Osteocyte (in vitro differentiated cells): ENCODE results near the gene ZNF554. TPM values are rescaled to one million over a fixed set of nuclear protein-coding genes. Genes with fewer than 3 reads are reported as not detected.
A peak's percentile ranks its signal among the peaks of the same experiment; 100 is the strongest.

Source experiments
- DNase-seq: peaks from one replicate; pipeline ENCODE4 v3.0.0; 2021; ENCODE audit warnings: mixed read lengths; ENCODE audit not compliant: unreplicated experiment; ENCODE audit errors: extremely low spot score
- H3K27ac Mint-ChIP-seq: one replicate; pipeline ENCODE4 v1.8.0; 2021; ENCODE audit warnings: mild to moderate bottlenecking, mixed read lengths; ENCODE audit not compliant: unreplicated experiment
- H3K27me3 Mint-ChIP-seq: one replicate; pipeline ENCODE4 v1.8.0; 2021; ENCODE audit warnings: mixed read lengths; ENCODE audit not compliant: unreplicated experiment
- H3K36me3 Mint-ChIP-seq: one replicate; pipeline ENCODE4 v1.8.0; 2021; ENCODE audit warnings: mixed read lengths; ENCODE audit not compliant: unreplicated experiment
- H3K4me1 Mint-ChIP-seq: one replicate; pipeline ENCODE4 v1.8.0; 2021; ENCODE audit warnings: mixed read lengths; ENCODE audit not compliant: unreplicated experiment
- H3K4me3 Mint-ChIP-seq: one replicate; pipeline ENCODE4 v1.8.0; 2021; ENCODE audit warnings: mild to moderate bottlenecking, moderate library complexity, mixed read lengths; ENCODE audit not compliant: unreplicated experiment
- H3K9me3 Mint-ChIP-seq: one replicate; pipeline ENCODE4 v1.8.0; 2021; ENCODE audit warnings: mixed read lengths; ENCODE audit not compliant: unreplicated experiment
- total RNA-seq: library from RNA; stranded (reverse); gene quantifications from 2 replicates; pipeline ENCODE4 v1.2.1, GENCODE V29; 2021
- TF ChIP-seq, protein P1 (sequence below): fragments of 200-600 bp; sonication (generic); IDR thresholded peaks from 2 replicates; pipeline ENCODE4 v1.5.0; 2021; ENCODE audit warnings: antibody characterized with exemption, mild to moderate bottlenecking, moderate library complexity

ZNF554 gene
- total RNA-seq, 1 donor from 2014 or later = 7.4 TPM

DNA sequence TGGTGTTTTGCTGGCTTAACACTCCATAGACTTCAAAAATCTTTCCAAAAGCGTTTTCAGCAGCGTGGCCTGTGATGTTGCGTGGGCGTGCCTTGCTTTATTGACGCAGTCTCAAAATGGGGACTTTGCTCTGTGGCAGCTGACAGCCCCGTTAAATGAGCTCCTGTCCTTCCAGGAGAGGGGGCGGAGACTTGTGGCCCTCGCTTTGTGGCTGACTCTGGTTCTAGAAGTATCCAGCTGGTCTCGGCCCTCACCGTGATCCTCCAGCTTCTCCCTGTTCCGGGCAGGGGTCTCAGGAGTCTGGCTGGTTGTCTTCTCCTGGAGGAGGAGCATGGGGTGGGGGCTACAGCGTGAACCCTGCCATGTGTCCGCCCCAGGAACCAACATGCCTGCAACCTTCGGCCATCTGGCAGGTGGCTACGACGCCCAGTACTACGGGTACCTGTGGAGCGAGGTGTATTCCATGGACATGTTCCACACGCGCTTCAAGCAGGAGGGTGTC lies 8.4 kb upstream of the ZNF554 start:
- no peaks in the 10 kb centered on the region for H3K4me1 Mint-ChIP-seq
- no peak overlapping the region for H3K27ac Mint-ChIP-seq
- no peaks in the 10 kb centered on the region for H3K9me3 Mint-ChIP-seq
- no peak for DNase-seq
- peaks cover 3% of the 10 kb centered on the region for H3K36me3 Mint-ChIP-seq
- H3K4me3 Mint-ChIP-seq = no peak overlapping the region
- H3K27me3 Mint-ChIP-seq = no peaks in the 10 kb centered on the region
- TF ChIP-seq, protein P1, sequence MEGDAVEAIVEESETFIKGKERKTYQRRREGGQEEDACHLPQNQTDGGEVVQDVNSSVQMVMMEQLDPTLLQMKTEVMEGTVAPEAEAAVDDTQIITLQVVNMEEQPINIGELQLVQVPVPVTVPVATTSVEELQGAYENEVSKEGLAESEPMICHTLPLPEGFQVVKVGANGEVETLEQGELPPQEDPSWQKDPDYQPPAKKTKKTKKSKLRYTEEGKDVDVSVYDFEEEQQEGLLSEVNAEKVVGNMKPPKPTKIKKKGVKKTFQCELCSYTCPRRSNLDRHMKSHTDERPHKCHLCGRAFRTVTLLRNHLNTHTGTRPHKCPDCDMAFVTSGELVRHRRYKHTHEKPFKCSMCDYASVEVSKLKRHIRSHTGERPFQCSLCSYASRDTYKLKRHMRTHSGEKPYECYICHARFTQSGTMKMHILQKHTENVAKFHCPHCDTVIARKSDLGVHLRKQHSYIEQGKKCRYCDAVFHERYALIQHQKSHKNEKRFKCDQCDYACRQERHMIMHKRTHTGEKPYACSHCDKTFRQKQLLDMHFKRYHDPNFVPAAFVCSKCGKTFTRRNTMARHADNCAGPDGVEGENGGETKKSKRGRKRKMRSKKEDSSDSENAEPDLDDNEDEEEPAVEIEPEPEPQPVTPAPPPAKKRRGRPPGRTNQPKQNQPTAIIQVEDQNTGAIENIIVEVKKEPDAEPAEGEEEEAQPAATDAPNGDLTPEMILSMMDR = no peak

DNA sequence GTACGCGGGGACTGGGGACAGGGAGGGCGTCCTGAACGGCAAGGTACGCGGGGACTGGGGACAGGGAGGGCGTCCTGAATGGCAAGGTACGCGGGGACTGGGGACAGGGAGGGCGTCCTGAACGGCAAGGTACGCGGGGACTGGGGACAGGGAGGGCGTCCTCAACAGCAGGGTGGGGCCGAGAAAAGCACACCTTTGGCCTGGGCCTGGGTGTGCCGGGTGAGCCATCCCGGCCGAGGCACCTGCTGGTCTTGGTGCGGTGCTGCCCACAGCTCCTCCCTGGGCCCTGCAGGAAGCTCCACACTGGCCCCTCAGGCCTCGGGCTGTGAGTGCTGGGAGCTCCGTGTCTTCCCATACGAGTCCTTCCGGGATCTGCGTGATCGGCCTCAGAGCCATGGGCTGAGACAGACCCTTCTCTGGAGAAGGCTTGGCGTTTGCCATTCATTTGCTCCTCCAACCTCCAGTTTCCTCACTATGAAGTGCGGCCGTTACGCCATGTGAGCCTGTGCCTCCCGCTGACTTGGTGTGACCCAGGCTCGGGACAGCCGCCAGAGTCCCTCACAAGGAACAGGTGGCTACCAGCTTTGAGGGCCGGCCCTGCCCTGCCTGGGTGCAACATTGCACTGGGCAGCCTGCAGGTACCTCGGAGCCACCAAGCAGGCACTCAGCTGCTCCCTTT lies 7.8 kb upstream of the ZNF554 start:
- Mint-ChIP-seq H3K27ac (no peak overlapping the region), H3K9me3 (no peaks in the 10 kb centered on the region), H3K4me3 (no peak overlapping the region), H3K4me1 (no peaks in the 10 kb centered on the region), H3K36me3 (peaks cover 3% of the 10 kb centered on the region), H3K27me3 (no peaks in the 10 kb centered on the region)
- peak; percentile 82 for DNase-seq
- TF ChIP-seq, protein P1 = no peak

DNA sequence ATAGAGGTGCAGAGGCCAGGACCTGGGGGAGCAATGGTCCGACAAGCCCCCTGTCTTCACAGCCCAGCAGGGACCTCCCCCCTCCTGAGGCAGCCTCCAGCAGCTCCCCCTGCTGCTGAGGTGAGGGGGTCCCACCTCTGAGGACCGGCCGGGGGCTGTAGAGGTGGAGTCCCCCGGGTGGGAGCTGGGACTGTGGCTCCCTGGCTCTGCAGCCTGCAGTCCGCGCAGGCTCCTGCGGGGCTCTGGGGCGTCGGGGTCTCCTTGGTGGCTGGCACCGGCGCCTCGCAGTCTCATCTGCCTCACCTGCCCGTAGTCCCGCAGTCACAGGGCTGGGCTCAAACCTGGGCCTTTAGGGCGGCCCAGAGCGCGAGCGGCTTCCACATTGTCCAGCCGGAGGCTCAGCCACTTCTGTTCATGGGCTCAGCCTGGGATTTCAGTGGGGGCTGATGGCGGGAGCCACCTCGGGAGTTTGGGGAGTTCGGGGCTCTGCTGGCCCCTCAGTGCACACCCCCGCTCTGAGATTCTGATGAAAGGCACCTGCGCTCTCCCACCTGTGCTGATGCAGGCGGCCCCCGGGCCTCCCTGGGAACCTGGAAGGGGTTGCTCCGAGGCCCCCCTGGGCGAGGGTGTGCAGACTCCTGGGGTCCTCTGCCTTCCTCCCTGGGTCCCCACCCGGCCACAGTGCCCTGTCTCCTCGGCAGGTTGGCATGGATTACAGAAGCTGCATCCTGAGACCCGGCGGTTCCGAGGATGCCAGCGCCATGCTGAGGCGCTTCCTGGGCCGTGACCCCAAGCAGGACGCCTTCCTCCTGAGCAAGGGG lies 7.0 kb upstream of the ZNF554 start:
- H3K36me3 Mint-ChIP-seq = peaks cover 3% of the 10 kb centered on the region
- TF ChIP-seq, protein P1 = no peak
- no peaks in the 10 kb centered on the region for H3K9me3 Mint-ChIP-seq
- no peaks in the 10 kb centered on the region for H3K27me3 Mint-ChIP-seq
- H3K4me3 Mint-ChIP-seq = no peak overlapping the region
- H3K27ac Mint-ChIP-seq = no peak overlapping the region
- no peaks in the 10 kb centered on the region for H3K4me1 Mint-ChIP-seq
- peak; percentile 81 for DNase-seq

DNA sequence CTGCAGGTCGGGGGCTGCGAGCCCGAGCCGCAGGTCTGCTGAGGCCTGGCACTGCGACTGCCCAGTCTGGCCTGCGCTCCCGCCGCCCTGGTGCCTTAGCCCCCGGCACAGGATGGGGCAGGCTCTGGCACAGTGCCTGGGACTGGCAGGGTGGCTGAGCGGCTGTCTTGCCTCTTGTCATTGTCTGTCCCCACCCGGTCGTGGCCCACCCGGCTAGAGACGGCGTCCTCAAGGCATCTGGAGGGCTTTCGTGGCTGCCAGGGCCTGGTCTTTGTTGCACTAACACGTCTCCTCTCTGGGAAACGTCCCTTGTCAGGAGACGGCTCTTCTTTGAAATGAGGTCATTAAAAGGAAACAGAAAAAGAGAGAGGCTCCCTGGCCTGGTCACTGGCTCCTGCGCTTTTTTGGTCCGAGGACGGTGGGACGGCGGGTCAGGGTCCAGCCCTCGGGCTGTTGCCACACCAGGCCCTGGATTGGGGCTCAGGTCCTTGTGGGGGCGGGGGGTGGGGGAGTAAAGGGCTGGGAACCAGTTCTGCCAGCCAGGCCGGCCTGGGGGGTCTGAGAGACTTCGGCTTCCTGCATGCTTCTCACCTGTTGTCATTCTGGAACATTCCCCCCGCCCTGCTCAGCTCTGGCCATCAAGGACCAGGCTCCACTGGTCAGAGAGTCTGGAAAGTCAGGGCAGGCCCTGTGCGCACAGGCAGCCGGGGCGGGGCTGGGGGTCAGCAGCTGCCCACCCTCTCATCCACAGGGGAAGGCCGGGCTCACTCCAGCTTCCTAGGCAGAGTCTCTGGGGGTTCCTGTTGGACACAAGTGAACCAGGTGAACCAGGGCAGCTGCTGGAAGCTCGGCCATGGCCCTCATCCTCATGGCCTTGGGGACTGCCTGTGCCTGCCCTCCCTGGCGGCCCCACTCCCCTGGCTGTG lies 6.2 kb upstream of the ZNF554 start:
- H3K9me3 Mint-ChIP-seq = no peaks in the 10 kb centered on the region
- peak; percentile 80 for DNase-seq
- TF ChIP-seq, protein P1 = no peak
- no peaks in the 10 kb centered on the region for H3K4me1 Mint-ChIP-seq
- H3K27me3 Mint-ChIP-seq = no peaks in the 10 kb centered on the region
- H3K4me3 Mint-ChIP-seq = no peak overlapping the region
- peaks cover 3% of the 10 kb centered on the region for H3K36me3 Mint-ChIP-seq
- no peak overlapping the region for H3K27ac Mint-ChIP-seq
